SW480 (cell line): ENCODE results near the gene MPIG6B.
A peak's percentile ranks its signal among the peaks of the same experiment; 100 is the strongest.
"Not testable (repeated sequence)": the region's sequence is repeated elsewhere in the genome, so short reads cannot be mapped to it uniquely, and the experiment has no call there.

Experiments used
- DNase-seq: peaks from one replicate; pipeline ENCODE4 v3.0.0-alpha.2; 2016; ENCODE audit warnings: low spot score

MPIG6B gene

GRCh38 chr6:31701666-31702404, 21.3 kb upstream of the MPIG6B start:
- DNase-seq, result no peak

DNA sequence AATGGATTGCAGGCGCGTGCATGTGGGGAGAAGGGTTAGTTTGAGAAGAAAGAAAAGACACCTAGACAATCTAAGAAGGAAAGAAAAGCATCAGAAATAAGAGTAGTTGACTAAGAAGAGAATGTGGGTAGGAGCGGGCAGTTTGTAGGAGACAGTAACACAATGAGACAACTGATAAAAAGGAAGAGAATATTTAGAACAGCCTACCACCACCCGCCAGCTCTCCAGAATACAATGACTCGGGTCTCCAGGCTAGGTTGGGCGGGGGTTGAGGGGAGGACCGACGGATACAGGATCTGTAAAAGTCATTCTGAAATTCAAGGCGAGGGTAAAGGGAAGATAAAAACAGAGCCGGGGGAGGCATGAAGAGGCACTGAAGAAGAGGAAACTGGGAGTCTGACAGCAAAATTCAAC, 20.8 kb upstream of the MPIG6B start:
- no peak for DNase-seq

GRCh38 chr6:31702819-31703716, 20.1 kb upstream of the MPIG6B start, which contains the start of gene ABHD16A:
Gene ABHD16A (minus strand): TSS chr6:31703324. CDS start chr6:31703281, 43 bp downstream.
- peak; percentile 92 for DNase-seq

DNA sequence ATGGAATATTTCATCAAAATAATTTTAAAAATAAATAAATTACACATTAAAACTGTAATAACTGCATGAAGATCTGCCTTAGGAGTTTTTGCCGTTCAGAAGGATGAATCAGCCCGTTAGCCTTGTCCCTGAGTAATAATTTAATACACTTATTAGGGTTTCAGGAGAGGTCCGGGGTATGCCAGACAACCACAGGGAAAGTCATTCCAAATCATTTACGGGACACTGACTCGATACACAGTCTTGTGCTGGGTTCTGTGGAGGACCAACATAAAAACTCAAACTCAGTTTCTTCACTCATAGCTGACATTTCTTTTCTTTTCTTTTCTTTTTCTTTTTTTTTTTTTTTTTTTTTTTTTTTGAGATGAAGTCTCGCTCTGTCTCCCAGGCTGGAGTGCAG, 17.2 kb upstream of the MPIG6B start:
- DNase-seq, result no peak

DNA sequence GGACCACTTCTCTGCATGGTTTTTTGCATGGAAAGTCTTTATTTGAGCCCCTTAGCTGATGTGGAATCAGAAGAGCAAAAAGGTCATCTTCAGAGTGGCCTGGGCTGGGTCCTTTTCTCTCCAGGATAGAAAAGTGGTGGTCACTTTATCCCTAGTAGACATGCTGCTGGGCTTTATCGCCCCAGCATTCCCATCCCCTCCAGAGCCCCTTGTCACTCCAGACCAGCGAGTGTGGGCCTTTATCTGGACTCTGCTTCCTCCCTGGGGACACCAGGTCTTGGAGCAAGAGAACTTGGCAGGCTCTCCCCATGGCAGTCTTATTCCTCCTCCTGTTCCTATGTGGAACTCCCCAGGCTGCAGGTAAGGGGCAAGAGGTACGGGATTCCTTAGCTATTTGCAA, 16.6 kb upstream of the MPIG6B start, which contains the start of gene LY6G6F:
LY6G6F (plus strand) TSS at position 268 of the 400 bp plus-strand sequence; CDS start at position 309, 41 bp downstream.
- no peak for DNase-seq

DNA sequence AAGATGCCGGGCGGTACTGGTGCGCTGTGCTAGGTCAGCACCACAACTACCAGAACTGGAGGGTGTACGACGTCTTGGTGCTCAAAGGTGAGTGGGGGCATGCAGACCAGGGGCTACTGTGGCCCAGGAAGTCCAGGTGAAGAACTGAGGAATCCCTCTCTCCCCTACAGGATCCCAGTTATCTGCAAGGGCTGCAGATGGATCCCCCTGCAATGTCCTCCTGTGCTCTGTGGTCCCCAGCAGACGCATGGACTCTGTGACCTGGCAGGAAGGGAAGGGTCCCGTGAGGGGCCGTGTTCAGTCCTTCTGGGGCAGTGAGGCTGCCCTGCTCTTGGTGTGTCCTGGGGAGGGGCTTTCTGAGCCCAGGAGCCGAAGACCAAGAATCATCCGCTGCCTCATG, 15.5 kb upstream of the MPIG6B start:
- no peak for DNase-seq

GRCh38 chr6:31708224-31708623, 14.9 kb upstream of the MPIG6B start:
- no peak for DNase-seq

DNA sequence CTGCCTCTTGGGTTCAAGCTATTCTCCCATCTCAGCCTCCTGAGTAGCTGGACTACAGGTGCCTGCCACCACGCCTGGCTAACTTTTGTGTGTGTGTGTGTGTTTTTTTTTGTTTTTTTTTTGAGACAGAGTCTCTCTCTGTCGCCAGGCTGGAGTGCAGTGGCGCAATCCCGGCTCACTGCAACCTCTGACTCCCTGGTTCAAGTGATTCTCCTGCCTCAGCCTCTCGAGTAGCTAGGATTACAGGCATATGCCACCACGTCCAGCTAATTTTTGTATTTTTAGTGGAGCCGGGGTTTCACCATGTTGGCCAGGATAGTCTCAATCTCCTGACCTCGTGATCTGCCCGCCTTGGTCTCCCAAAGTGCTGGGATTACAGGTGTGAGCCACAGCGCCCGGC, 14.0 kb upstream of the MPIG6B start:
- DNase-seq, result not testable (repeated sequence)

GRCh38 chr6:31710523-31711219, 12.5 kb upstream of the MPIG6B start:
- DNase-seq, result no peak

DNA sequence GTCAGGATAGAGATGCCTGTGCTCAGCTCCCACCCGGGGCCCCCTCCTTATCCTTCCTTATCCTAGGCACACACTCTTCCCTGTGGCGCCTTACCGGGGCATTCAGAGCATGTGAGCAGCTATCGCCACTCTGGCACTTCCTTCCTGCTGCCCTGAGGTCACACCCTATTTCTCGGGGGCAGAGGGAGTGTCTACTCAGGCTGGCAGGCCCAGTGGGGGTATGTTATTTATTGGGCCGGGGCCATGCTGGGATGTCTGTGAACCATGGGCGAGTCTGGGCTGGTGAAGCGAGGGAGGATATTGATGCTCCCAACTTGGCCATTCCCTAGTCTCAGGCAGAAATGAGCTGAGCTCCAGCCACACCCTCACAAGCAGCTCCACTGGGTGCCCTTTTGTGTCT, 11.9 kb upstream of the MPIG6B start:
- DNase-seq, result no peak

DNA sequence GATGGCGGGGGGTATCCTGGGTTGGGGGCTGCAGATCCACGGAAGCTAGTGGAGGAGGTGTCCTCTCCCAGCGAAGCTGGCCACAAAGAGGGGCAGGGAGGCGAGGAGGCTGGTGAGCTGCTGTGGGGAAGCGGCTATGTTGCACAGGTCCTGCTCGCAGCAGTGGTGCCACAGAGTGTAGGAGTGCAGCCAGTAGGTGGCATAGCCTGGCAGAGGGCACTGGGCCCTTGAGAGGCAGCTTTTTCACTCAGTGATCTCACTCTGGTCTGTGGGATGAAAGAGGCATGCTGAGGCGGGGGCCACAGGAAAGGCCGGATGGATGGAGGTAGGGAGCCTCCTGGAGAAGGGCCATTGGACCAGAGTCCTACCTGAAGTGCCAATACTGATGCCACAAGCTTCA, 10.9 kb upstream of the MPIG6B start:
- peak; percentile 74 for DNase-seq

DNA sequence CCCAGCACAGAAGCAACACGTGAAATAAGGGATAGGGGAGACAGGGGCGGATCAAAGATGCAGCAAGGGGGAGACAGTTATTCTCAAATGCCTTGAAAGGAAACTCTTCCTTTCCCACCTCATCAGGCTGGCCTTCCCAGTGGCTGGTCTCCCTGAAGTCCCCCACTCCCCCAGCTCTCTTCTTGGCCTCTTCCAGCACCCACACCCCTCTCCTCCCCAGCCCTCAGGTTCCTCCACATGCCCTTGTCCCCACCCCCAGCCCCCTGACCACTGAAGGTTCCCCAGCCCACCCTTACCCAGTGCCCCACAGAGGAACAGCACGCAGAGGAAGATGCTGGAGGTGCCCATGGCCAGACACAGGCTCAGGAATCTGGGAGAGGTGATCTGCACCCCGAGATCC, 9.7 kb upstream of the MPIG6B start:
- DNase-seq, result no peak

- DNase-seq, result peak; percentile 95
These were observed 9.0 kb upstream of the MPIG6B start for GRCh38 chr6:31713991-31714684.

DNA sequence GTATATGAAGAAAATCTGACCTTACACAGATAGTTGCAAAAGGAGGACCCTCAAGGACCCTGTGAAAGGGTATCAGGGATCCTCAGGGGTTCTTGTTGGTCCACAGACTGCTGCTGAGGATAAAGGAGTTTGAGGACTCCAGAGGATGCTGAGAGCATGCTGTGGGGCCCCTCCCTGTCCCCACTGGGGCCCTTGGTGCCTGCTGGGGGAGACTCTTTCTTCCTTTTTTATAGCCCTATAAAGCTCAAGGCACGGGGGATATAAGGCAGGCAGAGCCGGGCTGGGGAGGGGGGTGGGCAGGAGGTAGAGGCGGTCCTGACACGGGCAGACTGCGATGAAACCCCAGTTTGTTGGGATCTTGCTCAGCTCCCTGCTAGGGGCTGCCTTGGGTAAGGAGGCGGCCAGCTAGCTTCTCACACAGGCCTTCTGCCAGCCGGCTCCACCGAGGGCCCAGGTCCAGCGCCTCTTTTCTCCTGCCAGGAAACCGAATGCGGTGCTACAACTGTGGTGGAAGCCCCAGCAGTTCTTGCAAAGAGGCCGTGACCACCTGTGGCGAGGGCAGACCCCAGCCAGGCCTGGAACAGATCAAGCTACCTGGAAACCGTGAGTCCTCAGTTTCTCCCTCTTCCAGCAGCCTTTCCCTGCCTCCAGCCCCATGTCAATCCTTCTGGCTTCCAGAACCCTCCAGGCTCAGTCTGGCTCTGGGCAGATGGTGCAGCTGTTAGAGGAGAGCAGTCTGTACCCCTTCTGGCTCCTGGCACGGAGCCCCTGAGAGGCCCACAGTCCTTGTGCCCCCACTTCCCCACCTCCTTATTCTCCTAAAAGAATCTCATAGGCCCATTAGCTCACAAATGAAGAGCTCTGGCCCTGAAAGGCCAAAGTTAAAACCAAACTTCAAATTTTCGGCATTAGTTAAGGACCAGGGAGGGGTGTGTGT, 7.9 kb upstream of the MPIG6B start, which contains the start of gene LY6G6D:
LY6G6D (plus strand) TSS at position 327 of the 937 bp plus-strand sequence; CDS start at position 335, 8 bp downstream.
- no peak for DNase-seq

GRCh38 chr6:31717499-31718222, 5.5 kb upstream of the MPIG6B start:
- DNase-seq, result no peak

DNA sequence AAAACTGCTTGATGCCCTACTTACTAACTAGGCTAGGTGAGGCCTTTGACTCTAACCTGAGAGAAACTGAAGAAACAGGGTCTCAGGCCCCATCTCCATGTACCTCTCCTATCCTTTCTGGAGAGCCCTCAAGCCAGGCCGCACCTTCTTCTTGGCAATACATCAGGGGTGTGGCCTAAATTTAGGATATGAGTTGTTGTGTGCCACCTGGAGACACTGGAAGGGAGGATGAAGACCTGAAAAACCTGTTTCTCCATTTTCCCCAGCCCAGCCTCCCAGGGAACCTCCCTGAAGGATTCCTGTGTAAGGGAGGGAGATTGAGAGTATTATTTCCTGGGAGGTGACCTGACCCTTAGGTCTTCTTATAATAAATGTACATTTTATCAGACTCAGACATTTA, 4.9 kb upstream of the MPIG6B start:
- no peak for DNase-seq

DNA sequence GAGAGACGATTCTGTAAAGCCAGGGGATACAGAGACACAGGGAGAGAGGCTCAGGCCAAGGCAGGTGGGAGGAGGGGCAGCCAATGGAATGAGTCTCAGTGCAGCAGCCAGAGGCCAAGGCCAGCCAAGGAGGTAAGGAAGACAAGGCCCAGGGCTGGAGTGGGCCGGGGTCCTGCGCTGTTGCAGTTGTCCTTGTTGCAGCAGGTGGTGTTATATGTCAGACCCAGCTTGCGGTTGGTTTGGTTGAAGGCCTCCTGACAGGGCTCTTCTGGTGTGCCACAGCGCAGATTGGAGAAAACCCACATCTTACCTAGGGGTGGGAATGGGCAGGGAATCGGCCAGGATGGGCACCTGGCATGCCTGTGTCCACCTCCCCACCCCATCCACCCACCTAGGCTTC, 4.2 kb upstream of the MPIG6B start:
- no peak for DNase-seq

- no peak for DNase-seq
These were observed 2.9 kb upstream of the MPIG6B start for GRCh38 chr6:31720196-31720770.

GRCh38 chr6:31721351-31722020, 1.7 kb upstream of the MPIG6B start, which contains the start of gene LY6G6C:
Gene LY6G6C (minus strand): TSS chr6:31721746. CDS start chr6:31721679, 67 bp downstream.
- no peak for DNase-seq
